Neural progenitor cell (in vitro differentiated cells): Measurements from ENCODE around the gene AGTRAP. TPM values are rescaled to one million over a fixed set of nuclear protein-coding genes. Genes with fewer than 3 reads are reported as not detected.

Experiments used
- DNase-seq: peaks from one replicate; pipeline ENCODE4 v3.0.0-alpha.2; 2016; ENCODE audit warnings: low spot score
- H2AFZ ChIP-seq: fragments of 200-600 bp; sonication (generic); replicated peaks from 2 replicates; pipeline ENCODE4 v1.6.1; 2016; ENCODE audit warnings: antibody characterized with exemption
- H3F3A ChIP-seq: fragments of 200-600 bp; sonication (generic); 2 replicates; pipeline ENCODE4 v1.6.1; 2016; ENCODE audit warnings: antibody characterized with exemption, low read depth
- H3K27ac ChIP-seq: fragments of 200-600 bp; sonication (generic); 2 replicates; pipeline ENCODE4 v1.5.1; 2016; ENCODE audit warnings: mild to moderate bottlenecking
- H3K27me3 ChIP-seq: fragments of 200-600 bp; sonication (generic); 2 replicates; pipeline ENCODE4 v1.6.1; 2016; ENCODE audit warnings: mild to moderate bottlenecking, moderate library complexity
- H3K36me3 ChIP-seq: fragments of 200-600 bp; sonication (generic); 2 replicates; pipeline ENCODE4 v1.5.1; 2016
- H3K4me1 ChIP-seq: fragments of 200-600 bp; sonication (generic); 2 replicates; pipeline ENCODE4 v1.6.1; 2016; ENCODE audit warnings: mixed run types
- H3K4me2 ChIP-seq: fragments of 200-600 bp; sonication (generic); 2 replicates; pipeline ENCODE4 v1.6.1; 2016
- H3K4me3 ChIP-seq: fragments of 200-600 bp; sonication (generic); 2 replicates; pipeline ENCODE4 v1.5.1; 2016
- H3K79me2 ChIP-seq: fragments of 200-600 bp; sonication (generic); 2 replicates; pipeline ENCODE4 v1.6.1; 2016; ENCODE audit warnings: low read depth
- H3K9ac ChIP-seq: fragments of 200-600 bp; sonication (generic); 2 replicates; pipeline ENCODE4 v1.6.1; 2016
- H3K9me3 ChIP-seq: fragments of 200-600 bp; sonication (generic); 2 replicates; pipeline ENCODE4 v1.5.1; 2016; ENCODE audit warnings: low read depth
- H4K20me1 ChIP-seq: fragments of 200-600 bp; sonication (generic); 2 replicates; pipeline ENCODE4 v1.6.1; 2016; ENCODE audit warnings: low read depth
- H3K27ac Mint-ChIP-seq: 3 replicates; pipeline ENCODE4 v1.8.0; 2021; ENCODE audit warnings: mixed read lengths
- H3K27me3 Mint-ChIP-seq: 2 replicates; pipeline ENCODE4 v1.8.0; 2022; ENCODE audit warnings: low read depth, mild to moderate bottlenecking, inconsistent platforms, moderate library complexity, mixed read lengths; ENCODE audit not compliant: insufficient read depth
- H3K36me3 Mint-ChIP-seq: 3 replicates; pipeline ENCODE4 v1.8.0; 2021; ENCODE audit warnings: mixed read lengths
- H3K4me1 Mint-ChIP-seq: 3 replicates; pipeline ENCODE4 v1.8.0; 2021; ENCODE audit warnings: mixed read lengths
- H3K4me3 Mint-ChIP-seq: 3 replicates; pipeline ENCODE4 v1.8.0; 2021; ENCODE audit warnings: mild to moderate bottlenecking, moderate library complexity, mixed read lengths
- H3K9me3 Mint-ChIP-seq: 3 replicates; pipeline ENCODE4 v1.8.0; 2020; ENCODE audit warnings: mixed read lengths
- CTCF ChIP-seq: fragments of 200-600 bp; sonication (generic); IDR thresholded peaks from 2 replicates; pipeline ENCODE4 v1.5.1; 2017; ENCODE audit warnings: antibody characterized with exemption, mild to moderate bottlenecking
- EZH2 ChIP-seq: fragments of 200-600 bp; sonication (generic); IDR thresholded peaks from 2 replicates; pipeline ENCODE4 v1.6.1; 2017; ENCODE audit warnings: antibody characterized with exemption, mild to moderate bottlenecking, moderate library complexity
- EZH2phosphoT487 ChIP-seq: fragments of 200-600 bp; sonication (generic); IDR thresholded peaks from 2 replicates; pipeline ENCODE4 v1.6.1; 2017; ENCODE audit warnings: antibody characterized with exemption
- total RNA-seq: library from RNA; depleted of rRNA; stranded (reverse); fragments of >200 nt; gene quantifications from 2 replicates; pipeline ENCODE4 v1.2.3, GENCODE V29; 2015; ENCODE audit warnings: low replicate concordance

The AGTRAP gene
- total RNA-seq, 1 donor from 2014 or later: 12.4 TPM

- peaks cover 16% of the 10 kb centered on the region for H3F3A ChIP-seq
- no peak for TF ChIP-seq CTCF
- no peak for TF ChIP-seq EZH2
- TF ChIP-seq EZH2phosphoT487: no peak
- no peaks in the 10 kb centered on the region for H3K36me3 ChIP-seq
- H3K27me3 ChIP-seq: peaks cover 37% of the 10 kb centered on the region
- no peaks in the 10 kb centered on the region for H3K36me3 Mint-ChIP-seq
- H3K27me3 Mint-ChIP-seq: peaks cover 17% of the 10 kb centered on the region
- H3K4me3 Mint-ChIP-seq: no peak overlapping the region
- H3K79me2 ChIP-seq: no peaks in the 10 kb centered on the region
- H3K27ac ChIP-seq: no peak overlapping the region
- H3K4me1 Mint-ChIP-seq: peaks cover 20% of the 10 kb centered on the region
- no peak overlapping the region for H3K9ac ChIP-seq
- peaks cover 17% of the 10 kb centered on the region for H3K4me1 ChIP-seq
- H3K9me3 ChIP-seq: no peaks in the 10 kb centered on the region
- no peaks in the 10 kb centered on the region for H4K20me1 ChIP-seq
- no peaks in the 10 kb centered on the region for H3K9me3 Mint-ChIP-seq
- H3K4me2 ChIP-seq: no peak overlapping the region
- DNase-seq: no peak
- no peak overlapping the region for H3K27ac Mint-ChIP-seq
- no peak overlapping the region for H3K4me3 ChIP-seq
- H2AFZ ChIP-seq: no peak overlapping the region
Observed at GRCh38 chr1:11766429-11766776, 30.5 kb downstream of the AGTRAP start.

DNA sequence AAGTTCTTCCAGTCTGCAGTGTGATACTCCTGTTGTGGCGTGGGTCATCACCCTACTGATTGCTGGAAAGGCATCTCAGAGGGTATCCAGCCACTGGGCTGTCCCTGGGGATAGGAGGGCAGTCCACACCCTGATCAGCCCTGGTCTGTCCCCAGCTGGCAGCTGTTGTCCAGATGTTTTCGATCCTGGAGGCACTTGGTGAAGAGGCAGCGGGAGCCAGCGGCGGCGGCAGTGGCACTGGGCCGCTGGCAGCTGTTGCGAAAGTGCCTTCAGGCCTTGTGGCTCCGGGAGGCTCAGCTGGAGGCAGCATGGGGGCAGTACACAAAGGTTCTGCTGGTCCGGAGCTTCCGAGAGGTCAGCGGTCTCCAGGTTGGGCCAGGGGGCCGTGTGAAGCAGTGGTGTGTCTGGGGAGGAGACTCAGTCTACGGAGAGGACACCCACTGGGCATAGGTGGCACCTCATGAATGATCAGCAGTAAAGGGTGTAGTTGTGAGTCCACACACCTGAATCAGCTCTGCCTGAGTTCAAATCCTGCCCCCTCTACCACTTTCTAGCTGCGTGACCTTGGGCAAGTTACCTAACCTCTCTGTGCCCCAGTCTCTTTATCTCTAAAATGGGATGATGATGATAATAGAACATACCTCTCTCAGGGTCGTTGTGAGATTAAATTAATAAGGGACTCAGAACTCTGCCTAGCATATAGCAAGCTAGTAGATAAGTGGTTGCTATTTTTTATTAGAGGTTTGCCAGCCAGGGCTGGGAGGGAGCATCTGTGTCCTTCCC is 32.2 kb downstream of the AGTRAP start:
- Histone ChIP-seq H3F3A (no peaks in the 10 kb centered on the region), H4K20me1 (no peaks in the 10 kb centered on the region), H3K4me1 (peaks cover 4% of the 10 kb centered on the region), H3K27me3 (peaks cover 20% of the 10 kb centered on the region), H3K36me3 (no peaks in the 10 kb centered on the region), H2AFZ (no peak overlapping the region), H3K9ac (no peak overlapping the region), H3K79me2 (no peaks in the 10 kb centered on the region), H3K9me3 (no peaks in the 10 kb centered on the region), H3K4me3 (no peak overlapping the region), H3K4me2 (no peak overlapping the region), H3K27ac (no peak overlapping the region)
- no peaks in the 10 kb centered on the region for H3K36me3 Mint-ChIP-seq
- no peaks in the 10 kb centered on the region for H3K9me3 Mint-ChIP-seq
- no peak for DNase-seq
- H3K27ac Mint-ChIP-seq: no peak overlapping the region
- peaks cover 10% of the 10 kb centered on the region for H3K27me3 Mint-ChIP-seq
- TF ChIP-seq EZH2: no peak
- no peak for TF ChIP-seq CTCF
- no peak for TF ChIP-seq EZH2phosphoT487
- H3K4me3 Mint-ChIP-seq: no peak overlapping the region
- peaks cover 9% of the 10 kb centered on the region for H3K4me1 Mint-ChIP-seq

DNA sequence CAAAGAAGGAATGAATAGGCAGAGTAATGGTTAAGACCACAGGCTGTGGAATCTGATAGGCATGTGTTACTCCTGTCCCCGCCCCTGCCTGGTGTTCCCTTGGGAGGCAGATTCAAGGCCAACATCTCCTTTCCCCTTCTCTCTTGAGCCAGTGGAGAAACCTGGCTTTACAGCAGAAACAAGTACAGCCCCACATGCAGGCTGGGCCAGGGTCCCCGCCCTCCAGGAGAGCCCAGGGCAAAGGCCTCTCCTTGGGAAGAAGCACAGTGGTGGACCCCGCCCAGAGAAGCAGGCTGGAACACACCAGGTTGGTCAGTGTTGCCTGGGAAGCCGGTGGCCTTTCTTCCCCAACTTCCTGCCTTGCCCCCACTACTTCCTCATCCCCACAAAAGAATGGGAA is 32.9 kb downstream of the AGTRAP start:
- H3K27ac ChIP-seq: no peak overlapping the region
- H3K4me3 ChIP-seq: no peak overlapping the region
- peaks cover 3% of the 10 kb centered on the region for H3K4me1 ChIP-seq
- H2AFZ ChIP-seq: no peak overlapping the region
- H3K4me2 ChIP-seq: no peak overlapping the region
- Mint-ChIP-seq H3K27ac (peak overlapping the region; percentile 33), H3K4me1 (peaks cover 5% of the 10 kb centered on the region), H3K36me3 (no peaks in the 10 kb centered on the region), H3K27me3 (peaks cover 4% of the 10 kb centered on the region), H3K9me3 (no peaks in the 10 kb centered on the region), H3K4me3 (no peak overlapping the region)
- no peaks in the 10 kb centered on the region for H3K79me2 ChIP-seq
- H3F3A ChIP-seq: no peaks in the 10 kb centered on the region
- no peak for DNase-seq
- no peaks in the 10 kb centered on the region for H3K9me3 ChIP-seq
- H3K9ac ChIP-seq: no peak overlapping the region
- no peaks in the 10 kb centered on the region for H4K20me1 ChIP-seq
- no peaks in the 10 kb centered on the region for H3K36me3 ChIP-seq
- TF ChIP-seq EZH2phosphoT487 (no peak), EZH2 (no peak), CTCF (no peak)
- H3K27me3 ChIP-seq: peaks cover 13% of the 10 kb centered on the region
